HepG2 (cell line): ENCODE results near the gene DLG2. TPM values are rescaled to one million over a fixed set of nuclear protein-coding genes. Genes with fewer than 3 reads are reported as not detected.

Experiments
- AGO1 ChIP-seq: fragments of 200-400 bp; formaldehyde crosslinking; IDR thresholded peaks from 2 replicates; pipeline ENCODE4 v1.6.1; 2017; ENCODE audit warnings: mild to moderate bottlenecking, low read depth, low read length, moderate library complexity; ENCODE audit not compliant: poor library complexity, severe bottlenecking
- HDAC2 ChIP-seq: sonication (generic); formaldehyde crosslinking; IDR thresholded peaks from 2 replicates; pipeline ENCODE4 v1.4.0; 2020; ENCODE audit warnings: missing genetic modification reagents
- HMGA1 ChIP-seq: sonication (generic); formaldehyde crosslinking; conservative IDR thresholded peaks from 2 replicates; pipeline ENCODE4 v1.4.0; 2020; ENCODE audit warnings: missing genetic modification reagents
- JUNB ChIP-seq: sonication (generic); formaldehyde crosslinking; IDR thresholded peaks from 2 replicates; pipeline ENCODE4 v1.8.0; 2022; ENCODE audit warnings: missing genetic modification reagents, mild to moderate bottlenecking, borderline replicate concordance
- KLF15 ChIP-seq: sonication (generic); formaldehyde crosslinking; IDR thresholded peaks from 2 replicates; pipeline ENCODE4 v1.8.1; 2023; ENCODE audit warnings: borderline replicate concordance, mild to moderate bottlenecking, inconsistent platforms, missing genetic modification reagents, mixed read lengths
- NFIB ChIP-seq: sonication (generic); formaldehyde crosslinking; IDR thresholded peaks from 2 replicates; pipeline ENCODE4 v1.9.0; 2021; ENCODE audit warnings: missing genetic modification reagents, mild to moderate bottlenecking, borderline replicate concordance
- NFIC ChIP-seq: IDR thresholded peaks from 2 replicates; pipeline ENCODE4 v1.6.1; 2012; ENCODE audit warnings: mild to moderate bottlenecking, low read length, inconsistent platforms
- NR2C2 ChIP-seq: sonication (generic); formaldehyde crosslinking; IDR thresholded peaks from 2 replicates; pipeline ENCODE4 v1.4.0; 2020; ENCODE audit warnings: missing genetic modification reagents, mild to moderate bottlenecking, moderate library complexity, borderline replicate concordance
- POLR2AphosphoS2 ChIP-seq: IDR thresholded peaks from 2 replicates; pipeline ENCODE4 v1.6.1; 2011; ENCODE audit warnings: low read depth, low read length, improper control_type of control experiment
- SMAD1 ChIP-seq: sonication (generic); formaldehyde crosslinking; IDR thresholded peaks from 2 replicates; pipeline ENCODE4 v1.4.0; 2020; ENCODE audit warnings: missing genetic modification reagents, low read depth, mild to moderate bottlenecking, borderline replicate concordance
- ZMYM2 ChIP-seq: sonication (generic); formaldehyde crosslinking; IDR thresholded peaks from 2 replicates; pipeline ENCODE4 v1.8.0; 2022; ENCODE audit warnings: mild to moderate bottlenecking, missing genetic modification reagents
- ZMYM3 ChIP-seq: sonication (generic); formaldehyde crosslinking; IDR thresholded peaks from 2 replicates; pipeline ENCODE4 v1.5.1; 2020; ENCODE audit warnings: mild to moderate bottlenecking, missing genetic modification reagents
- ZNF121 ChIP-seq: sonication (generic); formaldehyde crosslinking; IDR thresholded peaks from 2 replicates; pipeline ENCODE4 v1.5.0; 2020; ENCODE audit warnings: mild to moderate bottlenecking, missing genetic modification reagents
- ZNF296 ChIP-seq: sonication (generic); formaldehyde crosslinking; conservative IDR thresholded peaks from 2 replicates; pipeline ENCODE4 v1.5.0; 2020; ENCODE audit warnings: mild to moderate bottlenecking, missing genetic modification reagents
- ZNF33B ChIP-seq: sonication (generic); formaldehyde crosslinking; IDR thresholded peaks from 2 replicates; pipeline ENCODE4 v1.5.1; 2020; ENCODE audit warnings: mild to moderate bottlenecking, missing genetic modification reagents
- ZNF530 ChIP-seq: sonication (generic); formaldehyde crosslinking; IDR thresholded peaks from 2 replicates; pipeline ENCODE4 v1.5.0; 2020; ENCODE audit warnings: low read depth, mild to moderate bottlenecking, missing genetic modification reagents
- ZNF788 ChIP-seq: sonication (generic); formaldehyde crosslinking; IDR thresholded peaks from 2 replicates; pipeline ENCODE4 v1.5.0; 2020; ENCODE audit warnings: mild to moderate bottlenecking, missing genetic modification reagents, borderline replicate concordance
- ZNF839 ChIP-seq: sonication (generic); formaldehyde crosslinking; IDR thresholded peaks from 2 replicates; pipeline ENCODE4 v1.4.0; 2020; ENCODE audit warnings: missing genetic modification reagents, mild to moderate bottlenecking, borderline replicate concordance
- ZNF891 ChIP-seq: sonication (generic); formaldehyde crosslinking; IDR thresholded peaks from 2 replicates; pipeline ENCODE4 v1.5.0; 2020; ENCODE audit warnings: mild to moderate bottlenecking, missing genetic modification reagents
- ZSCAN5A ChIP-seq: sonication (generic); formaldehyde crosslinking; IDR thresholded peaks from 2 replicates; pipeline ENCODE4 v1.8.0; 2022; ENCODE audit warnings: mild to moderate bottlenecking, missing genetic modification reagents, borderline replicate concordance
- polyA plus RNA-seq, 8 experiments: library from polyadenylated mRNA; depleted of rRNA in 3 of 8; stranded (reverse) in 7 of 8; unstranded in 1 of 8; fragments of >200 nt; fragmentation: Illumina TruSeq in 4 of 8; extraction: Trizol in 4 of 8; gene quantifications; 2 replicates each; pipeline versions ENCODE4 v1.2.1 to v1.2.3, GENCODE V29; 2011 to 2016; ENCODE audit warnings: low read depth in 4 of 8, missing spikeins in 1 of 8, mixed read lengths in 1 of 8; ENCODE audit not compliant: insufficient read depth in 1 of 8
- total RNA-seq, 5 experiments: library from RNA; depleted of rRNA; stranded (reverse); fragments of >200 nt; fragmentation: Illumina TruSeq; extraction: Trizol; gene quantifications; 2 replicates each; pipeline ENCODE4 v1.2.3, GENCODE V29; 2016; ENCODE audit warnings: low read depth in 1 of 5
- TF ChIP-seq, protein P1 (sequence below): sonication (generic); formaldehyde crosslinking; conservative IDR thresholded peaks from 2 replicates; pipeline ENCODE4 v1.5.0; 2020; ENCODE audit warnings: missing genetic modification reagents
- TF ChIP-seq, protein P2 (sequence below): sonication (generic); formaldehyde crosslinking; IDR thresholded peaks from 2 replicates; pipeline ENCODE4 v1.8.1; 2023; ENCODE audit warnings: mild to moderate bottlenecking, inconsistent platforms, moderate library complexity, missing genetic modification reagents, borderline replicate concordance

The DLG2 gene
- total and polyA plus RNA-seq, 2 of the 13 experiments (the other 11 are each of a cell fraction or from before 2014, with no cell fraction given), result 0.46 to 1.0 TPM

DNA sequence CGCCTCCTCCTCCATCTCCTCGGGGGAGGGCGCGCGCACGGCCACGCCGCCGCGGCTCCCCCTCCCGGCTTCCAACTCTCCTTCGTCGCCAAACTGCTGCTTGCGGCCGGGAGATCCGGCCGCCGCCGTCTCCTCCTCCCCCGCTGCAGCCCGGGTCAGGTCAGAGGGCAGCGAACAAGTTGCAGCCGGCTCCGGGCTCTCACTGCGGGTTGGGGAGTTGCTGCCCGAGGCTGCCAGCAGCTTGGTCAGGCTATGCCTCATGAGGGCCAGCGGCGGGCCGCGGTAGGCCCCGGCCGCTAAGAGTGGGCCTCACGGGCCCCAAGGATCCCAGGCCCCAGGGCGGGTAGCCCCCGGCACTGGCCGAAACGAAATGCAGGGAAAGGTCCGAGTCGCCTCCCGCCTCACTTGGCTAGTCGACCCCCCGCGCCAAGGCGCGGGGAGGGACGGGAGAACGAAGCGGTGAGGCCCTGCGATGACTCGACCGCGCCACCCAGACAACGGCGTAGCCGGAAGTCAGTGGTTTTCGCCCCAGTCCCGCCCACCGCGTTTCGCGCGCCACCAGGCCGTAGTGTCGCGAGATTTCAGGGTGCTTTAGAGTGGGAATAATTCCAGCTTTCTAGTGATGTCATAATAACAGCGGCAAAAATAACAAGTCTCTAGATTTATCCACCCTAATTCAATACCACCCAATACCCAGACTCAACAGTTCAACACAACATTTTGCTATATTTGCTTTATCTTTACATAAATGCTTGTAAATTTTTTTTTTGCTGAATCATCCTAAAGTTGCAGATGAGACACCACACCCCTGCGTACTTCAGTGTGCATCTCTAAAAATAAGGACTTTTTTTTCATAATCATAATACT is 37.7 kb upstream of the DLG2 start, which contains the start of gene CREBZF (continued):
- TF ChIP-seq HMGA1 (CRISPR knock-in tag), result no peak
- no peak for TF ChIP-seq ZMYM2 (CRISPR knock-in tag)
- TF ChIP-seq ZNF788, result peak; percentile 13; the same call in 1 of the 2 replicates
- TF ChIP-seq ZNF121 (CRISPR knock-in tag), result no peak
- TF ChIP-seq NFIC, result no peak
- TF ChIP-seq SMAD1 (CRISPR knock-in tag), result peak; percentile 67; the same call in 1 of the 2 replicates
- no peak for TF ChIP-seq JUNB (CRISPR knock-in tag)
- TF ChIP-seq ZNF839, result no peak
- TF ChIP-seq ZNF530 (CRISPR knock-in tag), result no peak
- TF ChIP-seq, protein P1, sequence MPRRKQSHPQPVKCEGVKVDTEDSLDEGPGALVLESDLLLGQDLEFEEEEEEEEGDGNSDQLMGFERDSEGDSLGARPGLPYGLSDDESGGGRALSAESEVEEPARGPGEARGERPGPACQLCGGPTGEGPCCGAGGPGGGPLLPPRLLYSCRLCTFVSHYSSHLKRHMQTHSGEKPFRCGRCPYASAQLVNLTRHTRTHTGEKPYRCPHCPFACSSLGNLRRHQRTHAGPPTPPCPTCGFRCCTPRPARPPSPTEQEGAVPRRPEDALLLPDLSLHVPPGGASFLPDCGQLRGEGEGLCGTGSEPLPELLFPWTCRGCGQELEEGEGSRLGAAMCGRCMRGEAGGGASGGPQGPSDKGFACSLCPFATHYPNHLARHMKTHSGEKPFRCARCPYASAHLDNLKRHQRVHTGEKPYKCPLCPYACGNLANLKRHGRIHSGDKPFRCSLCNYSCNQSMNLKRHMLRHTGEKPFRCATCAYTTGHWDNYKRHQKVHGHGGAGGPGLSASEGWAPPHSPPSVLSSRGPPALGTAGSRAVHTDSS (CRISPR knock-in tag), result no peak
- TF ChIP-seq ZNF891, result peak; percentile 76
- peak; percentile 69 for TF ChIP-seq NR2C2 (CRISPR knock-in tag)
- no peak for TF ChIP-seq AGO1
- no peak for TF ChIP-seq ZMYM3
- 0 out of 2 replicates have a peak, but pooled peaks have one; percentile 60 for TF ChIP-seq ZNF33B (CRISPR knock-in tag)
- TF ChIP-seq KLF15 (CRISPR knock-in tag), result 0 out of 2 replicates have a peak, but pooled peaks have one; percentile 80
- TF ChIP-seq POLR2AphosphoS2, result no peak
- TF ChIP-seq NFIB, result no peak
- TF ChIP-seq, protein P2, sequence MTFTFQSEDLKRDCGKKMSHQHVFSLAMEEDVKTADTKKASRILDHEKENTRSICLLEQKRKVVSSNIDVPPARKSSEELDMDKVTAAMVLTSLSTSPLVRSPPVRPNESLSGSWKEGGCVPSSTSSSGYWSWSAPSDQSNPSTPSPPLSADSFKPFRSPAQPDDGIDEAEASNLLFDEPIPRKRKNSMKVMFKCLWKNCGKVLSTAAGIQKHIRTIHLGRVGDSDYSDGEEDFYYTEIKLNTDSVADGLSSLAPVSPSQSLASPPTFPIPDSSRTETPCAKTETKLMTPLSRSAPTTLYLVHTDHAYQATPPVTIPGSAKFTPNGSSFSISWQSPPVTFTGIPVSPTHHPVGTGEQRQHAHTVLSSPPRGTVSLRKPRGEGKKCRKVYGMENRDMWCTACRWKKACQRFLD (CRISPR knock-in tag), result peak; percentile 78; the same call in 1 of the 2 replicates
- TF ChIP-seq ZSCAN5A (CRISPR knock-in tag), result no peak
- peak; percentile 39; the same call in 1 of the 2 replicates for TF ChIP-seq HDAC2 (CRISPR knock-in tag)
- no peak; the same call in 1 of the 2 replicates for TF ChIP-seq ZNF296
